HG02678 (cell line): ENCODE results near the gene FBXL7.

Source experiments
- ATAC-seq: cut with Tn5 transposase; IDR thresholded peaks from one replicate; pipeline ENCODE4 v1.9.1; 2021; ENCODE audit warnings: mild to moderate bottlenecking, moderate library complexity; ENCODE audit not compliant: unreplicated experiment

FBXL7 gene

DNA sequence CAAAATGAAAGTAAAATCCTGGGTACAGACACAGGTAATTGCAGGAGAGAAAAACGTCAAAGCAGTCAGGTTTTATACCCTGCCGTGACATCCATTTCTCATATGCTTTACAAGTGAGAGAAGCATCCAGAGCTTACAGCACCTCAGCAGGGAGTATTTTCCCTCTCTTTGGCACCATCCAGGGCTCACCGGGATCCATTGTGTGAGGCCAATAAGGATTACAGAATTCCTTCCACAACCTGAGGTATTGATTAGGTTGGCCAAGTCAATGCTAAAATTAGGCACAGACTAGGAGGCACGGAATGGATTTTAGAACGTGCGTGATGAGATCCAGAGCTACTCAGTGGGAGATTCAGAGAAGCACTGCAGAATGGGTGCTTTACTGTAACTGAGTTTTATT is 296.6 kb downstream of the FBXL7 start:
- ATAC-seq: no peak

DNA sequence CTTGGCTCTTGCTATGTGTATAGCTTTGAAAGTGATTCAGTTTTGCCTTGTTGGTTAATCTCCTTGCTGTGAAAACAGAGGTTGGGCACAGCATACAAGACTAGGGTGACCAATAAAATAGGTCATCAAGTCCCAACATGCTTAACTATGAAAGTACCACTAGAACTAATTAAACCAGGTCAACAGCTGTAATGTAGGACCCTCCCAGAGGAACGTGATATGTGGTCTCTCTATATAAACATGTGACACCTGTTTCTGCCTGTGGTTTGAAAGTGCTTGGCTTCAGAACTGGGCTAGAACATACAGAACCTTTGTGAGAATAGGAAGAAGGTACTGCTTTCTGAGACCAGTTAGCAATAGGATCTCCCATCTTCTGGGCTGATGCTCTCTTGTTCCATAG is 297.1 kb downstream of the FBXL7 start:
- ATAC-seq: no peak

DNA sequence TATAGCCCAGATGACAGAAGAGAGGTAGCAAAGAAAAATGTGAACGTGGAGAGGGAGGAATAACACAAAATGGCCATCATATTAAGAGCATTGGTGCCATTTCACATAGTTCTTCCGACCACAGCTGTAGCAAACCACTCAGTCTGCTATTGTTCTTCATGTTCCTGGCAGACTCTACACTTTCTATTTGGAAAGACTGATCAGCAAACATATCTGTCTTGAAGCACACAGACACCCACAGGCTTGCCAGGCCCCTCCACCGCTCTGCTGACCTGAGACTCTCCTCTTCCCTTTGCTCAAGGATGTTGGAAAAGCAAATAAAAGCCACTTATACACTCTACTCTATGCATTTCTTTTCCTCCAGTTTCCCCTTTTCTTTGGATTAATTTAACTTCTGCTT is 298.0 kb downstream of the FBXL7 start:
- ATAC-seq: no peak

DNA sequence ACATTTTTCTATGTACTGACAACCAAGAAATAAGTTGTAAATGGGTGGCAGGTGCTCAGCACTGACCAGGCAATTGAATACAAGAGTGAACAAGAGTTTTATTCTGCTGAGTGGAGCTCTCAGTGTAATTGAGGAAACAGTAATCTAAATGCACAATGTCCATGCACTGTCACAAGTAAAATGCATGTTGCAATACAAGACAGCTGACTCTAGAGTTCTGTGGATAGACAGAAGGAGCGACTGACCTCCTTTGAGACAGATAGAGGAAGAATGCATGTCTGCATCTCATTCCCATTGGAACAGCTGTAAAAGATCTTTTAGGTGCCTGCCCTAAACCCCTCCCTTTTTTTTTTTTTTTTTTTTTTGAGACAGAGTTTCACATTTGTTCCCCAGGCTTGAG is 299.0 kb downstream of the FBXL7 start:
- no peak for ATAC-seq

DNA sequence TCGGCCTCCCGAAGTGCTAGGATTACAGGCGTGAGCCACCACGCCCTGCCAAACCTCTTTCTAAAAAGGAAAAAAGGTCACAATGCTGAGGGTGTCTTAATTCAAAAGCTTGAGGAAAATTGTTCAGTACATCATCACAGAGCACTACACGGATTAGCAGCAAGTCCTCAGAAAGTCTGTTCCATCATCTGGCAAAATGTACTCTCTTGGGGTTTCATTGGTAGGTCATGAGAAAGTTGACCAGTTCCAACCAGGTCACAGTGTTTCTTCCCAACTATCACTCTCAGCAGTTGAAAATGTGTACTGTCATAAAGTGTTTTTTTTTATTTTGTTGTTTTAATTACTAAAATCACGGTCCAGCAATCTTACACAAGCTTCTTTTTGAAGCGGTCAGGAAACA is 299.6 kb downstream of the FBXL7 start:
- ATAC-seq: no peak

DNA sequence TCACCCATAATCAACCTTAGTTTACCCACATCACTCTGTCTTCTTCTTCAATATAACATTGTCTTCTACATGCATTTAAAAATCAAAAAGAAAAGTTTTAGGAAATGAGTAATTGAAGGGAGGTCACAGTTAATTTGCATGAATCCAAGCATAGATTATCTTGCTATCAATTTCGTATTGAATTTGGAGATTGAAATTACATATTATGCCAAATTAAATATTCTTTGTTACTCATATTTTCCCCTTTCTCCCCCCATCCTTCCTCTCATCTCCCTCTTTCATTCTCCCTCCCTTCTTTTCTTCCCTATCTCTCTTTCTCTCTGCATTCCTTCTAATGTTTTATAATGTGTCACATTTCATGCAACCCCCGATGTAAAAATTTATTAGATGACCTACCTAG is 303.3 kb downstream of the FBXL7 start:
- ATAC-seq: no peak

DNA sequence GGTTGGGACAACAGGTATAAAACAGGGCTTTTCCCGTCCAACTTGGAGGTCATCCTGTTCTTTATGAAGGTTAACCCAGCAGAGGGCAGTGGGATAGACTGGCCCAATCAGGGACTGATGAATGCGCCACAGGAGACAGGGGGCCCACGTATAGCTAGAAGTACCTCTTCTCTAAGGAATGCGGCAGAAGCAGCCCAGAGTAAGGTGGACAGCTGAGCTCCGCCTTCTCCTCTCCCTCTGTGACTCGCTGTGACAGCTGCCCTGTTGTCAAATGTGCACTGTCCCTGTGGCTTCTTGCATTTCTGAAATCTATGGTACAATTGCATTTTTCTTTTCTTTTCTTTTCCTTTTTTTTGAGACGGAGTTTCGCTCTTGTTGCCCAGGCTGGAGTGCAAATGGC is 306.6 kb downstream of the FBXL7 start:
- ATAC-seq: no peak

DNA sequence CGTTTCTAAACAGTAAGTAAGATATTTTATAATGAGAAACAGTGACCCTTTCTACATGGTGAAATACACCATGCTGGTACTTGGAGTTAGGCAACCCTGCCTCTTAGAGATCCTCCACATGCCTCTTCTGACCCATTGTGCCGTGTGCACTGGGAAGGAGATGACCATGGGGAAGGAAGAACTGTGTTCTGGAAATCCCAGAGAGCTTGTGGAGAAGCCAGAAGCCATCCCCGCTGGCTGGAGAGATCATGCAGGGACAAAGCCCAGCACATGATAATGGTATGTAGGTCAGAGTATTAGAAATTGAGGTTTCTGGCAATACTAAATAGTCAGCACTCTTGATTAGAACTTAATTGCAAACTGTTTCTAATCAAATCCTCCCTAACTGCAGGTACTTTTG is 307.3 kb downstream of the FBXL7 start:
- ATAC-seq: no peak

DNA sequence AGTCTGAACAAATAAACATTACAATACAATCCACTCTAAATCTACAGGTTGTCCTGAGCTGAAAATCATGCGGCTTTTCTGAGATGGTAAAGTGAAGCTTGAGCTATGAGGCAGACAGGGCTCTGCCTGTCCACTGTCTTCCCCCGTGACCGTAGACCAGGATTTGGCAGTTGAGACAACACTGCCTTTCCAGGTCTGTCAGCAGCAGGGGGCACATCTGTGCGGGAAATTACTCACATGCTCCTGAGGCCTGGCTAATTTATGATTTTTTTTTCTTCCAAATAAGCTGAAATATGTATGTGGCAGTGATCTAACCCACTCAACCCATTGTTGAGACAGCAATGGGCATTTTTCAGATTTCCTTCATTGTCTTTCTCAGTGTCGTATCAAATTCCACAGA is 307.9 kb downstream of the FBXL7 start:
- no peak for ATAC-seq

DNA sequence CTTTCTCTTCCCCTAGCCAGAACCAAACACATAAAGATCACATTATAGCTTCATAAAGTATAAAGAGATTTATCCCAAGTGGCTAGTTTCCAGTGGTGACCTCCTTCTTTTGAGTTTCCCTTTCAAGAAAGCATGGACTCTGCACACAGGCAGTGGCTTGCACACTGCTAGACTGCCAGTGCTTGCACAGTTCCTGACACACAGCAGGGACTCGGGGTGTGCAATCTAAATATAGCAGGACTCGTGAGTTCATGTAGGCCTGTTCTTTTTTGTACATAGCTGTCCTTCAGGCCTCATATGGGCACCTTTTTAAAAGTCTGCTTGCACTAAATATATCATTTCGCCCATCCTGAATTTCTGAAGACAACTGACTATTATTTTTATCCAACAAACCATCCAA is 308.6 kb downstream of the FBXL7 start:
- no peak for ATAC-seq

DNA sequence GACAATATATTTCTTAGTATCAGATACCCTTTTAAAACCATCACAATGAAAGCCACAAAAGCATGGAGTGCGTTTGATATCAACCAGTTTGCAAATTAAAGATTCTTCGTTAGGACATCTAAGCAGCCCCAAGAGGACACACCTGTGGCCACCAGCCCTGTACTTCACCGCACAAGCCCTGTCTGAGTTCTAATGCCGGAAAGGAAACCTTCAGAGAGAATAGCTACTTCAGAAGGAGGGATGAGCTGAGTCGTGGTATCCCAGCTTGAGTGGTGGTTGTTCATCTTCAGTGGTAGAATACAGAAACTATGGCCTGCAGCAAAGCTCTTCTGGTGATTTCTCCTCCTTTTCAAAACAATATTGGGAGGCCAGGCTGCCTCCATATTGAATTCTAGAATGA is 319.6 kb downstream of the FBXL7 start:
- no peak for ATAC-seq

DNA sequence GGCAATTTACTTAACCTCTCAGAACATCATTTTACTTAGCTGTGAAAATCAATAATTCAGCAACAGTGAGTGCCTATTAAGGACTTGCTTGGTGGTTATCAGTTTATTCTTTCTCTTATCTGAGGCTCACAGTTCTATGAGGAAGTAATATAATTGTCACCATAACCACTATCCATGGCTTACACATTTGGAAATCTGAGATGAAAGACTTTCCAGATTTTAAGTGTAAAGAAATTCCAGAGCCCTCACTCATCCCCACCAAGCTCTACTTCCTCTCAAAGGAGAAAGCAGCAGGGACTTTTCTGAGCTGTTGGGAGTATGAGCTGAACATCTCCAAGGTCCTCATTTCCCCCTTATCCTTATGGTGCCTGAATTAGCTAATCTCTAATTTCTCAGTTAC is 321.5 kb downstream of the FBXL7 start:
- no peak for ATAC-seq

DNA sequence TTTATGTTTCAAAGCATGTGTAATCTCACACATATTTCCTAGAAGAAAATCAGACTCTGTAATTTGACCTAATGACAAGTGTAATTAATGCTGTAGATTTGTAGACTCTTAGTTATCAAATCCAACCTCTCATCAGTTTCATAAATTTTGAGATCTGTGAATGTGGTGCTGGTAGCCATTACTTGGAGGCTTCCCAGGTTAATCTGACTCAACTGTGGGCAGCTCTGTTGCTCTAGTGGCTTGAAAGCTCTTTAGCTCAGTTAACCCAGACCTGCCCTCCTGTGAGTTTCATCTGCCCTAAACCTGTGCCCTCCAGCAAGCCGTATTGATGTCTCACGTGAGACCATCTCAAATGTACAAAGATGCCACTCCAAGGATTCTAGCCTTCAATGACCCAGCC is 323.4 kb downstream of the FBXL7 start:
- no peak for ATAC-seq

DNA sequence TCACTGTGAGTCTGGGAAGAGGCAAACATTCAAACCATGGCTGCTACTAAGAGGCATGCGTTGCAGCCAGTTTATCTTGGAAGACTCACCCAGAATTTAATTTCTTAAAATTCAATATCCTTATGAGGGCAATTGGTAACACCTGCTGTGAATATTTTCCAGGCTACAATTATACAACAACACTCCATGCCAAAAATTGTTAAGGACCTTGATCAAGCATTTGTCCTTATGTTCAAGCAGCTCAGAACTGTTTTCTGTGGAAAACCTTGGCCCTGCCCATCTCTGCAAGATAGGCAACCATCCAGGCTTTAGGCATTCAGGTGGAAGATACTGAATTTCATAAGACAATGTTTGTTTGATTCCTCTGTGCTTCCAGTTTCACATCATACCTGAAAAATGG is 327.8 kb downstream of the FBXL7 start:
- no peak for ATAC-seq

DNA sequence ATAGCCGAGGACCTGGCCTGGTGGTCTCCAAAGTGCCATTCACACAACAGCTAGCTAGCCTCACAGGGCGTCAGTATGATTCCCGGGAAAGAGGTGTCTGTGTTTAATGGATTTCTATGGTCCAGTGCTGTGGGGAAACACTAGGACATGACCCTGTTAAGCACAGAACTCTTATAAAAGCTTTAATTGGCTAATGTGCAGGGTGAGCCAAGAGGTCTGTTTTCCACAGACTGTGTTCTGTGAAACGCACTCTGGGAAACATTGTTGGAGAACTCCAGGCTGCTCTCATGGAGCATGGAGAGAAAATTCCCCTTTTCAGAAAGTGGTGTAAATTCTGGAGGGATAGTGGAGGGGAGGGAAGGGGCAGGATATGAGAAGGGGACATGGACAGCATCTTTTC is 331.4 kb downstream of the FBXL7 start:
- no peak for ATAC-seq

DNA sequence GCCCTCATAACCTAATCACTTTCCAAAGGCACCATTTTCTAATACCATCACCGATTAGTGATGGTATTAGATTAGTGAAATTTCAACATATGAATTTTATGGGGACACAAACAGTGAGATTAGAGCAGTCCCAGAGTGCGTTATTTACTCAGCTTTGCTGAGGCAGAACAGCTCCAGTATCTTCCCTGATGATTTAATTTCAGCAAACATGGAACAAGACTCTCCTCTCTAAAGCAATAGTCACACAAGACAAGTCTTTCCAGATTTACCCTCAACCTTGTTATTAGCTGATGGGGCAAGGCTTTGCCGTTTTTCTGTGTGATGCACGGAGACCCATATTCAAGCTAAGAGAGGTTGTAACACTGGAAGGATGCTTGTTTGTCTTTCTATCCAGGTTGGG is 333.4 kb downstream of the FBXL7 start:
- ATAC-seq: no peak

DNA sequence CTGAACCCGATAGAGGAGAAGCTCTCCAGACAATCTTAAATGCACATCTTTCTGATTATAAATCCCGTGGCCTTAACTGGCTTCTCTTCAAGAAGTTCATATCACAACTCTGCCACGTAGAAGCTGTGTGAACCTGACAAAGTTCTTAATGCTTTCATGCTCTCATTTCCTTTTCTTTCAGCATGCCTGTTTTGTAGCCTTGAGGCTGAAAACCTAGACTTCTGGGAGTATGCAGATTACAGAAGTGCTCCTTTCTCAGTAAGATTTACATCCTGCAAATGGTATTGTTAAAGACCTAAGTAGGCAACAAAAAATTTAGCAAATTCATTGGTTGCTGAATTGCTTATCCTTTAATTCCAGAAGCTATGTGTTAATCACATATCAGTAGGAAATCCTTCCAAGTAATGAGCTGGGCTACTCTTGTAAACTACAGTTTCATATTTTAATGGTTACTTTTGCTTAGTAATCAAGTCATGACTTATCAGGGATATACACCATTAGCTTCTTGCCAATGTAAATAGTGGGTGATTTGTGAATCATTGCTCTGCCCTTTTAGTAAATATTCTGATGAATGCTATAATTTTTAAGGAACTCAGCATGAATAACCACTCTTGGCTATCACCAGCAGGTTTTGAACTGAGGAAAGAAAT is 334.7 kb downstream of the FBXL7 start:
- no peak for ATAC-seq

DNA sequence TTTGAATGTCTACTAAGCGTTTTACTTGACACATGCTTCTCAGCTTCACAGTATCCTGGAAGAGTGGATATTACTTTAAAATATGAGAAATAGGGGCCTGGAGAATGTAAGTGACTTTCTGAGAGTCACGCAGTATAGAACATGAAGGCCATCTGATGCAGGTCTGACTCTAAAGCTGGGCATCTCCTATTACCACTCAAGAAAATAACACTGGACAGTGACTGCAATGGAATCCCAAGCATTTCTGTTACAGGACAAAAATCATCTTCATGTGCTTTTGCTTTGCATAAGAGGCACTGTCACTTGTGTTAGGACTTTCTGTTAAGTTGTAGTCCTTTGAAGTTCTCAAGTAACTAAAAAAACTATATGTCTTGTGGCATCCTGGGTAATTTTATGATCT is 335.5 kb downstream of the FBXL7 start:
- ATAC-seq: no peak

DNA sequence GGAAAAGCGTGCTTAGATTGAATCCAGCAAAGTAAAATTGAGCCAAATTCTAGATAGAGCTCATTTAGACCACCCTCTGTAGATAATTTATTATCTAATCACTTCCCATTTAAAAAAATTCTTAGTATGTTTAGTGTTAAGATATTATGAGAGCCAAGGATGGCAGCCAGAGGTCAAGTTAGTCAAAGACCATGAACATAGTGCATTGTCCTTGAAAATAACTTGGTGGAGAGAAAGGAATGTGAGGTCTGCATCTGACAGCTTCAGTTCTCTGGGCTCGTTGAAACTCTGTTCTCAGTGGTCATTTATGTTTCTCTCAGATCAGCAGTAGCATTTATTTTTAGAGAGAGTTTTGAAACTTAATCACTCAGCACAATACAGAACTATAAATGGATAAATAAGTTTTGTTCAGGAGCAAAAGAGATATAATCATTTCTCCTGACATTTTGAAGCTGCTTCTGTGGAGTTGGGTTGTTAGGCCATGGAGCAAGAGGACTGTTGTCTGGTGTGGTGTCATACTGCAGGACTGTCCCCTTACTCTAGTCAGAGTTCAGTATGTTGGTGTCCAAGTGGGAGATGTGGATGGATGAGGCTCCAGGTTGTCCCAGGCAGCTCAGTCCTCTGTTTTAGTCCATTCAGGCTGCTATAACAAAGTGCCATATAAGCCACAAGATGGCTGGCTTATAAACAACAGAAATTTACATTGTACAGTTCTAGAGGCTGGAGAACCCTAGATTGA is 337.7 kb downstream of the FBXL7 start:
- no peak for ATAC-seq

DNA sequence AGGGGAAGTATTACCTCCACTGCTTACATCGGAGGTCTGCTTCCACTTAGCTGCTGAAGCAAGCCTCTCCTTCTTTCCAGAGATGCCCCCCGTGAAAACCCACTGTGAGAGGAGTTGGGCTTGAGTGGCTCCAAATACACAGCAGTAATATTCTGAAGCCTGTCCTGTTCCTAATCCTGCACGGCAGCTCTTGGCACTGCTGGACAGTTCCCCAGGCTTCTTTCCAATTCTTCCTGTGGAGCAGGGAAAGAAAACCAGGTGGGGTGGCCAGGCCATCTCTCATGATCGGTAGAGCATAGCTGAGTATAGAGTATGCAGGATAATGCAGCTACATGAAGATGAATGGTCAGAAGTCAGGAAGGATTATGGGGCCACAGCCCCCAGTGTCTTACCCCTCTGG is 344.3 kb downstream of the FBXL7 start:
- no peak for ATAC-seq

DNA sequence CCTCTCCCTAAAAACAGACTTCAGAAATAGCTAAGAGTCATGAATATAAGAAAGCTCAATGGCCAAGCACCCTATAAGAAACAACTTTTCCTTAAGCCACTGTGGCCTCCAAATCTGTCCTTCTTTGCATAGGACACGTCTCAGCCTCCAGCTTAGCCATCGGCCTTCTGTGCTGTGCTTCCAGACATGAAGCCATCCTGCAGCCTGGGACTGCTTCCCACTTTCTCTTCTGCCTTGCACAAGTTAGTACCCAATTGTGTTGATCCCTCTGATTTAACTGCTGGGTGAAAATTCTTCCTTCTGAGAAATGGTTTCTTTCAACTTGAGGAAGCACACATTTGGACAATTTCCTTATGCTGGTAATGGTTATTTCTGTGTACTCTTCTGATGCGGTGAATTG is 344.9 kb downstream of the FBXL7 start:
- no peak for ATAC-seq

DNA sequence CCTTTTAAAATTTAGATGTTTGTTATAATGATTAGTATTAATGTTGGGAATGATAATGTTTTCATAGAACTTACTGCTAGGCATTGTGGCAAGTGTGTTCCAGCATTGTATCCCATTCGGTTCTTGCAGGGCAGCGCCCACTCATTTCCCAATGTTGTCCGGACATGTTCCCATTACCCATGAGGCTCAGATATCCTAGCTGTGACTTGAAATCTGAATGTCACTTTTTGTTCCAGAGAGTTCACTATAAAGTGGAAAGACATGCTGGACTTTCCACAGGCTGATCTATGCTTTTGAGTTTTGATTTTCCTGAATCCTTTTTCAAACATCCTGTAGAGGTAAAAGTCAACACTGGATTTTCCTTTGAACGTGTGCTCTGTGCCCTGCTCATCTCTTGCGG is 350.6 kb downstream of the FBXL7 start:
- no peak for ATAC-seq

DNA sequence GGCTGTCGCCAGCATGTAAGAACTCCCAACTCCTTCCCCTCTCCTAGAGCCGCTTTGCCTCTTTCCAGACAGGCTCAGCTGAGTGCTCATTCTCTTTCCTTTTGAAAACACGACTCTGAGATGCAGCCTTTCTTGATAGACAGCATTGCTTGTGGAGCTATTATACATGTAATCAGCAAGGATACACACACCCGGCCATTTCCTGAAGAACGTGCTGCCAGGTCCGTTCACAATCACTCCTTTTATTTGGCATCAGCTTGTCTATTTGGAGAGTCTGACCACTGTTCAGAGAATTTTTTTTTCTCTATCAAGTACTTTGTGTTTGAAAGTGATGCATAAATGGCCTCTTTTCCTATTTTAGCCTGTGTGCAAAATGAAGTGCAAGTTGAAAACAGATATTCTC is 351.0 kb downstream of the FBXL7 start:
- no peak for ATAC-seq
